KMS-11 (cell line): Measurements from ENCODE around the gene CARD10.

Experiments
- H2AFZ ChIP-seq: fragments of 200-600 bp; sonication (generic); 2 replicates; pipeline ENCODE4 v1.6.1; 2016; ENCODE audit warnings: antibody characterized with exemption, mixed run types, low read depth
- H3K27ac ChIP-seq: fragments of 200-600 bp; sonication (generic); 2 replicates; pipeline ENCODE4 v1.6.1; 2016; ENCODE audit warnings: mild to moderate bottlenecking, mixed run types
- H3K27me3 ChIP-seq: fragments of 200-600 bp; sonication (generic); 2 replicates; pipeline ENCODE4 v1.6.1; 2017; ENCODE audit warnings: mild to moderate bottlenecking, low read depth, mixed run types, moderate library complexity; ENCODE audit not compliant: insufficient read depth
- H3K36me3 ChIP-seq: fragments of 200-600 bp; sonication (generic); 2 replicates; pipeline ENCODE4 v1.6.1; 2017; ENCODE audit warnings: mild to moderate bottlenecking, mixed run types; ENCODE audit not compliant: insufficient read depth
- H3K4me1 ChIP-seq: fragments of 200-600 bp; sonication (generic); 2 replicates; pipeline ENCODE4 v1.6.1; 2016; ENCODE audit warnings: mild to moderate bottlenecking, low read depth, mixed run types; ENCODE audit not compliant: poor library complexity, severe bottlenecking
- H3K4me2 ChIP-seq: fragments of 200-600 bp; sonication (generic); 2 replicates; pipeline ENCODE4 v1.7.0; 2016; ENCODE audit warnings: mild to moderate bottlenecking, mixed run types
- H3K4me3 ChIP-seq: fragments of 200-600 bp; sonication (generic); IDR thresholded peaks from 2 replicates; pipeline ENCODE4 v1.6.1; 2017; ENCODE audit warnings: low read depth, low read length, mixed read lengths; ENCODE audit not compliant: insufficient read depth
- H3K79me2 ChIP-seq: fragments of 200-600 bp; sonication (generic); 2 replicates; pipeline ENCODE4 v1.6.1; 2016; ENCODE audit warnings: low read depth, mixed run types; ENCODE audit not compliant: insufficient read depth
- H3K9ac ChIP-seq: fragments of 200-600 bp; sonication (generic); 2 replicates; pipeline ENCODE4 v1.6.1; 2016; ENCODE audit warnings: mild to moderate bottlenecking, mixed run types
- H4K20me1 ChIP-seq: fragments of 200-600 bp; sonication (generic); 2 replicates; pipeline ENCODE4 v1.6.1; 2016; ENCODE audit warnings: mild to moderate bottlenecking, mixed run types; ENCODE audit not compliant: insufficient read depth
- TF ChIP-seq, protein P1 (sequence below): fragments of 200-600 bp; sonication (generic); conservative IDR thresholded peaks from 2 replicates; pipeline ENCODE4 v1.6.1; 2017; ENCODE audit warnings: low read depth, mild to moderate bottlenecking, antibody characterized with exemption, low read length, moderate library complexity, mixed read lengths

The CARD10 gene

DNA sequence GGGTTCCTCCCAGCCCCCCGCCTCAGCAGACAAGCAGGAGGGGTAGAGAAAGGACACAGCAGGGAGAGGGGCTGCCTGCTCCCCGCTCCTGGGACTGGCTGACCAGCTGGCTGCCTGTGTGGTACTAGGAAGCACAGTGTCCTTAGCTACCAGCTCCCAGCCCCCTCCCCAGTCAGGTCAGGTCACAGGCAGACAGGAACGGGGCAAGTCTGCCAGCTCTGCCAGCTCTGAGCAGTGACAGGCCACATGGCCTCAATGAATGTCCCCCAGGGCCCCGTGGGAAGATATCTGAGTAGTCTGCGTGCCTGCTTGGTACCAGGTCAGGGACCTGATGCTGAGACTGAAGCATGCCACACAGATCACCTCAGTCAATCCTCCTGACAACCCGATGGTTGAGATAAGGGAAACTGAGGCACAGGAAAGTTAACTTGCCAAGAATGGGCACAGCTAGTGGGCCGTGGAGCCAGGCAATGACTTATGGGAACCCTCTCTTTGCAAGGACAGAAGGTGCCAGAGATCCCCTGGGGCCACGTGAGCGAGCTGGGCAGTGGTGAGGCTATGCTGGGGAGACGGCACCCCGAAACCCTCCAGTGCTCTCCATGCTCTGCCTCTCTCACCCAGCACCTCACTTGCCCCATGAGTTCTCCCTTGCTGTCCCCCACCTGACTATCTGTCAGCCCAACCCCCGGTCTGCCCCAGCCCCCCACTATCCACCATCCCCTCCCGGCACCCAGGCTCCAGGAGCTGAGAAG, 19.2 kb downstream of the CARD10 start:
- Histone ChIP-seq H3K27ac (no peak overlapping the region), H3K4me1 (peaks cover 19% of the 10 kb centered on the region), H3K9ac (no peak overlapping the region), H3K4me3 (no peak overlapping the region), H4K20me1 (no peaks in the 10 kb centered on the region), H3K4me2 (no peak overlapping the region), H3K79me2 (no peaks in the 10 kb centered on the region), H2AFZ (no peak overlapping the region), H3K27me3 (peaks cover 11% of the 10 kb centered on the region; the same call in 1 of the 2 replicates), H3K36me3 (no peaks in the 10 kb centered on the region)
- TF ChIP-seq, protein P1, sequence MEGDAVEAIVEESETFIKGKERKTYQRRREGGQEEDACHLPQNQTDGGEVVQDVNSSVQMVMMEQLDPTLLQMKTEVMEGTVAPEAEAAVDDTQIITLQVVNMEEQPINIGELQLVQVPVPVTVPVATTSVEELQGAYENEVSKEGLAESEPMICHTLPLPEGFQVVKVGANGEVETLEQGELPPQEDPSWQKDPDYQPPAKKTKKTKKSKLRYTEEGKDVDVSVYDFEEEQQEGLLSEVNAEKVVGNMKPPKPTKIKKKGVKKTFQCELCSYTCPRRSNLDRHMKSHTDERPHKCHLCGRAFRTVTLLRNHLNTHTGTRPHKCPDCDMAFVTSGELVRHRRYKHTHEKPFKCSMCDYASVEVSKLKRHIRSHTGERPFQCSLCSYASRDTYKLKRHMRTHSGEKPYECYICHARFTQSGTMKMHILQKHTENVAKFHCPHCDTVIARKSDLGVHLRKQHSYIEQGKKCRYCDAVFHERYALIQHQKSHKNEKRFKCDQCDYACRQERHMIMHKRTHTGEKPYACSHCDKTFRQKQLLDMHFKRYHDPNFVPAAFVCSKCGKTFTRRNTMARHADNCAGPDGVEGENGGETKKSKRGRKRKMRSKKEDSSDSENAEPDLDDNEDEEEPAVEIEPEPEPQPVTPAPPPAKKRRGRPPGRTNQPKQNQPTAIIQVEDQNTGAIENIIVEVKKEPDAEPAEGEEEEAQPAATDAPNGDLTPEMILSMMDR, result no peak

DNA sequence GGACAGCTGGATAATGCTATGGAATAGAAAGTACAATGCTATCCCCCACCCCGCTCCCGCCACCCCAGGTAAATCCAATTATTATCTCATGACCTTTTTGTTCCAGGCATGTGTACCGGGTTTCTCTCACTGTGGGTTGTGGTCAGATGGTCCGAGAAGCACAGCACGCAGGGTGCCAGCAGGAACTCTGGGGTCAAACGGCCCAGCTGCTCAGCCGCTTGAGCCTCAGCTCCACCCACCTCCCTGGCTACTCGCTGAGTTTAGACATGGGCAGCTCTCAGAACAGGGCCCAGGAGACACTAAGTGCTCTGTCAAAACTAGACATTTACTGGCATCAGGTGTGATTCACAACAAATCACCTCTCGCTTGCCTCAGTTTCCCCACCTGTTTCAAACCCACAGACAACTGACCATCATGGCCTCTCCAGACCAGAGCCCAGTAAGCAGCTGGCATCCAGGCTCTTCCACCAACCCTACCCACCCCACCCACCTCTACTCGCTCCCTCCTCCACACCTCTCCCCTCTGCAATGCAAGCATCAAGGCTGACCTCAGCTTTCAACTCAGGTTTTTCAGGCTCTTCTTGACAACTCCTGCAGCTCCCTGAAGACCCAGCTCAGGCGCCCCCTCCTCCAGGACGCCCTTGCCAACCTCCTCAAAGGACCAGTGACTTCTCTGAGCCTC, 20.0 kb downstream of the CARD10 start:
- H3K27ac ChIP-seq, result no peak overlapping the region
- H2AFZ ChIP-seq, result no peak overlapping the region
- TF ChIP-seq, protein P1, result no peak
- peaks cover 10% of the 10 kb centered on the region; the same call in 1 of the 2 replicates for H3K27me3 ChIP-seq
- no peaks in the 10 kb centered on the region for H3K79me2 ChIP-seq
- H3K4me3 ChIP-seq, result no peak overlapping the region
- peaks cover 19% of the 10 kb centered on the region for H3K4me1 ChIP-seq
- H3K9ac ChIP-seq, result no peak overlapping the region
- no peak overlapping the region; the same call in 1 of the 2 replicates for H3K4me2 ChIP-seq
- H4K20me1 ChIP-seq, result no peaks in the 10 kb centered on the region
- no peaks in the 10 kb centered on the region for H3K36me3 ChIP-seq

DNA sequence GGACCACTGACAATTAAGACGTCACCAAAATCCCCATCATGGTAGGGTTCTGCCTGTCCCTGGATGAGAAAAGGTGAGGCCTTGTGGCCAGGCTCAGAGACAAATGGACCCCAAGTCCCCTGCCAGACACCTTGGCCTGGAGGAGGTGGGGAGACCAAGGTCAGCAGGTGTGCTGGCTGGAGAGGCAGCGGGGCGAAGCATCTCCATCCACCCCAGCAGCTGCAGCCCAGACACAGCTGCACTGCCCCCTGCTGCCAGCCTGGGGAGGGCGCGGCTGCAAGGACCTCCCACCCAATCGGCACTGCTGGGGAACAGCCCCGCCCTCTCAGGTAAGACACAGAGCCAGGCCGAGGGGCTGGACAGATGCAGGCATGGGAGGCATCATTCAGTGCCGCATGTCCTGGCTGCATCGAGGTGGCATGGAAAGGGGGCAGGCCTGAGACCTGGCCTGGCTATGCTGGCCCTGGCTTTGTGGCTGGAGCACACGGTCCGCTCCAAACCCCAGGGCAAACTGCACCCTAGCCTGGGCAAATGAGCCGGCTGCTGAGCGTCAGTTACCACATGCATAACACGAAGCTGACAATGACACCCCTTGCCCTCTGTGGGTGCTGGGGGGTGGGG, 20.8 kb downstream of the CARD10 start:
- H3K4me3 ChIP-seq, result no peak overlapping the region
- TF ChIP-seq, protein P1, result peak; percentile 72
- no peaks in the 10 kb centered on the region for H3K79me2 ChIP-seq
- no peak overlapping the region for H3K4me2 ChIP-seq
- no peaks in the 10 kb centered on the region for H4K20me1 ChIP-seq
- H3K9ac ChIP-seq, result no peak overlapping the region
- no peak overlapping the region for H2AFZ ChIP-seq
- H3K27me3 ChIP-seq, result peaks cover 10% of the 10 kb centered on the region; the same call in 1 of the 2 replicates
- no peak overlapping the region for H3K27ac ChIP-seq
- no peaks in the 10 kb centered on the region for H3K36me3 ChIP-seq
- peaks cover 19% of the 10 kb centered on the region for H3K4me1 ChIP-seq

DNA sequence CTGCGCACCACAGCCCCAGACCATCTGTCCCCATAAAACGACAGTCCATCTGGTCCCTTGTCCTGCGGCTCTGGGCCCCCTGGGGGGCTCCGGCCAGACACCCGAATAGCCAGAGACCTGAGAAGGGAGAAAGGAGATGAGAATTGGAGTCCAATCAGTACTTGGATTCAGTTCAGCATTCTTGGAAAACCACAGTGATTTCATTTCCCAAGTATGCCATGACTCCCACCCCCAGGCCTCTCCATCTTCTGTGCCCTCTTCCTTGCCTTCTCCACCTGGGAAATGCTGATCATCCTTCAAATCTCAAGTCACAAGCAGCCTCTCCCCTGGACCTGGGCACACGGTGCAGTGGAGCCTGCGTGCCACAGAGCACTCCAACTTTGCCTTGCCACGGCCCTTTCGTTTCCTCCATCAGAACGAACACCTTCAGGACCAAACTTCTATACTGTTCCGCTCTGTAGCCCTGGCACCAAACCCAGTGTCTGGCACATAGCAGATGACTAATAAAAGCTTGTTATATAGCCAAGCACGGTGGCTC, 22.1 kb downstream of the CARD10 start:
- no peak overlapping the region for H2AFZ ChIP-seq
- no peak overlapping the region for H3K4me2 ChIP-seq

More for the DNA sequence above, 22.1 kb downstream of the CARD10 start:
- TF ChIP-seq, protein P1, result no peak
- Histone ChIP-seq H3K79me2 (no peaks in the 10 kb centered on the region), H3K4me3 (no peak overlapping the region), H3K9ac (no peak overlapping the region), H3K27ac (no peak overlapping the region), H3K27me3 (peaks cover 10% of the 10 kb centered on the region; the same call in 1 of the 2 replicates), H4K20me1 (no peaks in the 10 kb centered on the region), H3K4me1 (peaks cover 19% of the 10 kb centered on the region), H3K36me3 (no peaks in the 10 kb centered on the region)
